PC-3 (cell line): ENCODE measurements around the gene STK31. TPM values are rescaled to one million over a fixed set of nuclear protein-coding genes. Genes with fewer than 3 reads are reported as not detected.

ENCODE experiments used
- ATAC-seq: fragments of 200-7000 bp; cut with Tn5 transposase; 2 replicates; pipeline ENCODE4 v1.9.1; 2020; ENCODE audit warnings: mild to moderate bottlenecking, moderate library complexity
- BruUV-seq: library from RNA; stranded (reverse); fragments of 400-500 nt; replicated peaks from 2 replicates; lab custom pipeline; 2021; lab: Mats Ljungman, UMichigan
- CTCF ChIA-PET: fragments of 300-600 bp; sonication (Branson Sonifier 250); formaldehyde crosslinking; loops from one replicate; lab custom pipeline; 2022; ENCODE audit warnings: antibody characterized with exemption; lab: Charles Lee
- POLR2A ChIA-PET: fragments of 300-600 bp; sonication (Branson Sonifier 250); formaldehyde crosslinking; loops from one replicate; lab custom pipeline; 2022; ENCODE audit warnings: antibody characterized with exemption; ENCODE audit not compliant: unreplicated experiment; lab: Charles Lee
- DNase-seq: peaks from one replicate; pipeline ENCODE4 v3.0.0-alpha.2; 2015
- H2AFZ ChIP-seq: fragments of 300-600 bp; sonication (generic); 2 replicates; pipeline ENCODE4 v1.6.0; 2016; ENCODE audit warnings: antibody characterized with exemption, low read length
- H3F3A ChIP-seq: fragments of 300-600 bp; sonication (generic); one replicate; pipeline ENCODE4 v1.6.0; 2017; ENCODE audit warnings: antibody characterized with exemption, low read length, control low read depth, mild to moderate bottlenecking; ENCODE audit not compliant: unreplicated experiment
- H3K27ac ChIP-seq: fragments of 300-600 bp; sonication (generic); 2 replicates; pipeline ENCODE4 v1.5.1; 2016; ENCODE audit warnings: mild to moderate bottlenecking, low read length
- H3K27me3 ChIP-seq: fragments of 300-600 bp; sonication (generic); 2 replicates; pipeline ENCODE4 v1.6.1; 2016; ENCODE audit warnings: low read length, mixed read lengths
- H3K36me3 ChIP-seq: fragments of 300-600 bp; sonication (generic); 2 replicates; pipeline ENCODE4 v1.6.1; 2016; ENCODE audit warnings: low read depth, mixed run types, low read length, mixed read lengths
- H3K4me1 ChIP-seq: fragments of 300-600 bp; sonication (generic); 2 replicates; pipeline ENCODE4 v1.5.1; 2016; ENCODE audit warnings: low read length; ENCODE audit not compliant: insufficient read depth
- H3K4me2 ChIP-seq: fragments of 300-600 bp; sonication (generic); 2 replicates; pipeline ENCODE4 v1.6.0; 2016; ENCODE audit warnings: low read length
- H3K4me3 ChIP-seq: fragments of 300-600 bp; sonication (generic); 2 replicates; pipeline ENCODE4 v1.5.1; 2016; ENCODE audit warnings: mild to moderate bottlenecking, low read length, mixed read lengths
- H3K79me2 ChIP-seq: fragments of 300-600 bp; sonication (generic); 2 replicates; pipeline ENCODE4 v1.6.1; 2017; ENCODE audit warnings: low read length, mixed read lengths
- H3K9ac ChIP-seq: fragments of 300-600 bp; sonication (generic); 2 replicates; pipeline ENCODE4 v1.6.0; 2016; ENCODE audit warnings: mild to moderate bottlenecking, low read length
- H3K9me2 ChIP-seq: fragments of 300-600 bp; sonication (generic); replicated peaks from 2 replicates; pipeline ENCODE4 v1.6.1; 2016; ENCODE audit warnings: mixed run types, low read length, mixed read lengths
- H3K9me3 ChIP-seq: fragments of 300-600 bp; sonication (generic); 2 replicates; pipeline ENCODE4 v1.6.1; 2016; ENCODE audit warnings: low read length, mixed read lengths
- H4K20me1 ChIP-seq: fragments of 300-600 bp; sonication (generic); 2 replicates; pipeline ENCODE4 v1.6.1; 2016; ENCODE audit warnings: low read length, mixed read lengths
- EZH2 ChIP-seq: fragments of 300-600 bp; sonication (generic); IDR thresholded peaks from one replicate; pipeline ENCODE4 v1.6.1; 2017; ENCODE audit warnings: antibody characterized with exemption, mild to moderate bottlenecking, low read length; ENCODE audit not compliant: unreplicated experiment
- EZH2phosphoT487 ChIP-seq: fragments of 300-600 bp; sonication (generic); IDR thresholded peaks from 2 replicates; pipeline ENCODE4 v1.6.1; 2018; ENCODE audit warnings: mild to moderate bottlenecking, antibody characterized with exemption, low read length, borderline replicate concordance
- intact Hi-C: fragments of 100-400 bp; cut with micrococcal nuclease; formaldehyde crosslinking; loops from 2 replicates; pipeline ENCODE4 v1.9.0; 2023
- total RNA-seq: library from RNA; depleted of rRNA; stranded (reverse); fragments of >200 nt; gene quantifications from 2 replicates; pipeline ENCODE4 v1.2.3, GENCODE V29; 2014
- TF ChIP-seq, protein P1 (sequence below): fragments of 300-600 bp; sonication (generic); conservative IDR thresholded peaks from 2 replicates; pipeline ENCODE4 v1.5.1; 2017; ENCODE audit warnings: antibody characterized with exemption, low read depth, mild to moderate bottlenecking, low read length

STK31 gene
- total RNA-seq, 1 experiment from 2014 or later = 1.6 TPM

GRCh38 chr7:23714150-23714464 is 4.1 kb downstream of the STK31 start:
- H4K20me1 ChIP-seq = no peaks in the 10 kb centered on the region
- no peak for DNase-seq
- H3K79me2 ChIP-seq = no peaks in the 10 kb centered on the region
- ATAC-seq = no peak
- H3K27me3 ChIP-seq = no peaks in the 10 kb centered on the region
- CTCF ChIA-PET = interaction anchor here (0.5 to 1.0 kb wide), 4 partner anchors 90 to 441 kb away, joined by 3 to 5 read pairs (median 3); no protein-coding TSS in a partner anchor
- H2AFZ ChIP-seq = no peak overlapping the region
- H3K4me2 ChIP-seq = peak overlapping the region; percentile 76
- no peak overlapping the region for H3K27ac ChIP-seq
- no peak overlapping the region for H3K9ac ChIP-seq
- POLR2A ChIA-PET = no interaction called here
- H3K4me3 ChIP-seq = no peak overlapping the region
- H3K9me2 ChIP-seq = no peaks in the 10 kb centered on the region
- H3K9me3 ChIP-seq = no peaks in the 10 kb centered on the region
- TF ChIP-seq, protein P1, sequence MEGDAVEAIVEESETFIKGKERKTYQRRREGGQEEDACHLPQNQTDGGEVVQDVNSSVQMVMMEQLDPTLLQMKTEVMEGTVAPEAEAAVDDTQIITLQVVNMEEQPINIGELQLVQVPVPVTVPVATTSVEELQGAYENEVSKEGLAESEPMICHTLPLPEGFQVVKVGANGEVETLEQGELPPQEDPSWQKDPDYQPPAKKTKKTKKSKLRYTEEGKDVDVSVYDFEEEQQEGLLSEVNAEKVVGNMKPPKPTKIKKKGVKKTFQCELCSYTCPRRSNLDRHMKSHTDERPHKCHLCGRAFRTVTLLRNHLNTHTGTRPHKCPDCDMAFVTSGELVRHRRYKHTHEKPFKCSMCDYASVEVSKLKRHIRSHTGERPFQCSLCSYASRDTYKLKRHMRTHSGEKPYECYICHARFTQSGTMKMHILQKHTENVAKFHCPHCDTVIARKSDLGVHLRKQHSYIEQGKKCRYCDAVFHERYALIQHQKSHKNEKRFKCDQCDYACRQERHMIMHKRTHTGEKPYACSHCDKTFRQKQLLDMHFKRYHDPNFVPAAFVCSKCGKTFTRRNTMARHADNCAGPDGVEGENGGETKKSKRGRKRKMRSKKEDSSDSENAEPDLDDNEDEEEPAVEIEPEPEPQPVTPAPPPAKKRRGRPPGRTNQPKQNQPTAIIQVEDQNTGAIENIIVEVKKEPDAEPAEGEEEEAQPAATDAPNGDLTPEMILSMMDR = no peak
- TF ChIP-seq EZH2phosphoT487 (no peak), EZH2 (no peak)
- peaks cover 6% of the 10 kb centered on the region for H3F3A ChIP-seq
- BruUV-seq = no TSS peak
- no peaks in the 10 kb centered on the region for H3K36me3 ChIP-seq
- intact Hi-C loops = loop anchor here (5.0 to 10.0 kb wide), 3 partner anchors 62 to 367 kb away; no protein-coding TSS in a partner anchor
- peaks cover 32% of the 10 kb centered on the region for H3K4me1 ChIP-seq

DNA sequence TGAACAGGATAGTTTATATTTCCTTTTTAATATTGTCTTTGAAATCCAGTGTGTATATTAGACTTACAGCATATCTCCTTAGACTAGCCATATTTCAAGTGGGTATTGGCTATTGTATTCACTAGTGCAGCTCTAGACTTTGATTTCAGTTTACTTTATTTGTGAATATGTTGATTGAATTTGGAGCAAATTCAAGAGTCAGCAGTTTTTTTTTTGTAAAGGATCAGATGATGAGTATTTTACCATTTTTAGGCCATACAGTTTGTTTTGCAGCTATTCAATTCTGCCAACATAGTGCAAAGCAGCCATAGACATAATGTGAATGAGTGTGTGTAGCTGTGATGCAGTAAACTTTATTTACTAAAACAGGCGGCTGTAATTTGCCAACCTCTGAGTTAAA is 4.6 kb downstream of the STK31 start:
- no peak for ATAC-seq
- POLR2A ChIA-PET = no interaction called here
- no peaks in the 10 kb centered on the region for H3K9me3 ChIP-seq

DNA sequence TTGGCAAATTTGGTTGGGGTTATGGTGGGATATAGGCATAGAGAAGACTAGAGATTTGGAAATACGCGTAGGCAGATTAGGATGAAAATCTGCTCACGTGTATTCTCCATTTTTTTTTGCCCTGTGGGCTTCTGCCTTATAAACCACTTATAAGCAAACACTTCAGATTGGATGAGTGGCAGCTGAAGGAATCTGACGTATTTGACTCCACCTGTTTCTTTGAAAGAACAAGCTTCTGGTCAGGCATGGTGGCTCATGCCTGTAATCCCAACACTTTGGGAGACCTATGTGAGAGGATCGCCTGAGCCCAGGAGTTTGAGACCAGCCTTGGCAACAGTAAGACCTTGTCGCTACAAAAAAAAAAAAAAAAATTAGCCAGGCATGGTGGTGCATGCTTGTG is 5.1 kb downstream of the STK31 start:
- ATAC-seq = no peak
- Histone ChIP-seq H3K9me2 (no peaks in the 10 kb centered on the region), H3K27ac (no peak overlapping the region), H4K20me1 (no peaks in the 10 kb centered on the region), H2AFZ (no peak overlapping the region), H3K4me3 (no peak overlapping the region), H3K79me2 (no peaks in the 10 kb centered on the region), H3K9ac (no peak overlapping the region), H3F3A (peaks cover 6% of the 10 kb centered on the region), H3K4me1 (peaks cover 32% of the 10 kb centered on the region), H3K27me3 (no peaks in the 10 kb centered on the region), H3K36me3 (no peaks in the 10 kb centered on the region), H3K4me2 (no peak overlapping the region), H3K9me3 (no peaks in the 10 kb centered on the region)
- TF ChIP-seq, protein P1 = no peak
- TF ChIP-seq EZH2phosphoT487 (no peak), EZH2 (no peak)
- no TSS peak for BruUV-seq
- intact Hi-C loops = loop anchor here (10.0 kb wide), 1 partner anchor 280 kb away; no protein-coding TSS in a partner anchor
- ChIA-PET POLR2A (no interaction called here), CTCF (interaction anchor here (0.7 kb wide), 1 partner anchor 442 kb away, joined by 9 read pairs; no protein-coding TSS in a partner anchor)
- DNase-seq = peak; percentile 8

More for the DNA sequence above, 4.6 kb downstream of the STK31 start:
- no peak for TF ChIP-seq EZH2
- no peak for TF ChIP-seq EZH2phosphoT487
- TF ChIP-seq, protein P1 = no peak
- BruUV-seq = no TSS peak
- Histone ChIP-seq H3K9ac (no peak overlapping the region), H3K36me3 (no peaks in the 10 kb centered on the region), H3K27me3 (no peaks in the 10 kb centered on the region), H3K4me3 (no peak overlapping the region), H3F3A (peaks cover 6% of the 10 kb centered on the region), H4K20me1 (no peaks in the 10 kb centered on the region), H3K27ac (no peak overlapping the region), H3K79me2 (no peaks in the 10 kb centered on the region), H3K4me1 (peaks cover 32% of the 10 kb centered on the region), H3K9me2 (no peaks in the 10 kb centered on the region), H2AFZ (no peak overlapping the region), H3K4me2 (peak overlapping the region; percentile 76)
- intact Hi-C loops = loop anchor here (5.0 to 10.0 kb wide), 3 partner anchors 62 to 367 kb away; no protein-coding TSS in a partner anchor
- no peak for DNase-seq
- CTCF ChIA-PET = interaction anchor here (0.6 to 0.7 kb wide), 2 partner anchors 141 to 442 kb away, joined by 3 to 9 read pairs; no protein-coding TSS in a partner anchor
